Duodenal mucosa (tissue), 2 donors: Measurements from ENCODE around the gene MAP2.

Experiments used
- H3K27ac ChIP-seq: one replicate; pipeline ENCODE4 v1.7.0; 2013; ENCODE audit warnings: low read depth, low read length
- H3K27me3 ChIP-seq, 2 donors: one replicate each; pipeline ENCODE4 v1.7.0; 2013; ENCODE audit warnings: low read length in 2 of 2, control low read depth in 1 of 2; ENCODE audit not compliant: insufficient read depth in 2 of 2, control insufficient read depth in 1 of 2
- H3K36me3 ChIP-seq, 2 donors: one replicate each; pipeline ENCODE4 v1.7.0; 2013; ENCODE audit warnings: low read length in 2 of 2, control low read depth in 1 of 2; ENCODE audit not compliant: insufficient read depth in 2 of 2, control insufficient read depth in 1 of 2
- H3K4me1 ChIP-seq, 2 donors: one replicate each; pipeline ENCODE4 v1.7.0; 2013; ENCODE audit warnings: low read length in 2 of 2, control low read depth in 1 of 2; ENCODE audit not compliant: insufficient read depth in 2 of 2, control insufficient read depth in 1 of 2
- H3K4me3 ChIP-seq, 2 donors: one replicate each; pipeline ENCODE4 v1.7.0; 2013; ENCODE audit warnings: low read length in 2 of 2, low read depth in 1 of 2
- H3K9ac ChIP-seq, 2 donors: one replicate each; pipeline ENCODE4 v1.7.0; 2013; ENCODE audit warnings: low read length in 2 of 2, low read depth in 1 of 2
- H3K9me3 ChIP-seq, 2 donors: one replicate each; pipeline ENCODE4 v1.7.0; 2013; ENCODE audit warnings: low read length in 2 of 2, control low read depth in 1 of 2; ENCODE audit not compliant: control insufficient read depth in 1 of 2

Gene MAP2

GRCh38 chr2:209662021-209662420, 238.2 kb downstream of the MAP2 start:
- Histone ChIP-seq H3K4me3 (no peak overlapping the region), H3K4me1 (no peaks in the 10 kb centered on the region), H3K36me3 (no peaks in the 10 kb centered on the region), H3K27ac (no peak overlapping the region), H3K27me3 (no peaks in the 10 kb centered on the region), H3K9me3 (no peaks in the 10 kb centered on the region), H3K9ac (no peak overlapping the region)

DNA sequence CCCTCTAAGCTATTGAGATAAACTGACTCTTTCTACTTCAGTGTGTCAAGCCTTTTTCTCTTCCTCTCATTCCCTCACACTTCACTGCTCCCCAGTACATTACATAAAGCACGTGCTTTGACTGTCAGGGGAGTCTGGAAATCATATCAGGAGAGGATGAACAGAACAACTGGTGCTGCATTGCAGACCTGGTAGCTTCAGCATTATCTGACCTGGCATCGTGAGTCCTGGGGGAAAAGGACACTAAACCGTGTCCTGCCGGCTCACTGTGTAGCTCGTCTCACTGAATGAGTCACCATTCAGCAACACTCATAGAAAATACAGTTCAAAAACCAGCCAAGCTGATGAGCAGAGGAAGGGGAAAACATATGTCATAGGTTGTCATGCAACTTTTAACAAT, 239.3 kb downstream of the MAP2 start:
- H3K9ac ChIP-seq, result no peak overlapping the region
- H3K4me1 ChIP-seq, result no peaks in the 10 kb centered on the region
- H3K27me3 ChIP-seq, result no peaks in the 10 kb centered on the region
- H3K4me3 ChIP-seq, result no peak overlapping the region
- H3K9me3 ChIP-seq, result no peaks in the 10 kb centered on the region
- no peak overlapping the region for H3K27ac ChIP-seq
- no peaks in the 10 kb centered on the region for H3K36me3 ChIP-seq

DNA sequence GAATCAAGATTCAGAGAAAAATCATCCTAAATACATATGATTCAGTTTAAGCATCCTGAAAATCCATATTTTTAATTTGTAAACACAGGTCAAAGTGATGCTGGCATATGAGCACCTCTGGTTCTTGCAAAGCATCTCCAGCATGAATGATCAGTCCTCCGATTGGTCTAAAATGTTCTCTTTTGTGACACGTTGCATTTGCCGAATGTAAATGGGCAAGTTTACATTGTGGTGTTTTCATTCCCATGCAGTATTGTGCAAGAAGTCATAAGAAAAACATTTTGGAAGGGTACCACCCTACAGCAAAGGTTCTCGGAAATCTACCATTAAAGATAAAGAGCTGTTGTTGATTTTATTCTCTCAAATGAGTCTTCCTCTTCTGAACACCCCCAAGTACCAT, 239.8 kb downstream of the MAP2 start:
- H3K9me3 ChIP-seq, result no peaks in the 10 kb centered on the region
- no peaks in the 10 kb centered on the region for H3K4me1 ChIP-seq
- H3K9ac ChIP-seq, result no peak overlapping the region
- H3K27me3 ChIP-seq, result no peaks in the 10 kb centered on the region
- no peaks in the 10 kb centered on the region for H3K36me3 ChIP-seq
- no peak overlapping the region for H3K27ac ChIP-seq
- H3K4me3 ChIP-seq, result no peak overlapping the region

DNA sequence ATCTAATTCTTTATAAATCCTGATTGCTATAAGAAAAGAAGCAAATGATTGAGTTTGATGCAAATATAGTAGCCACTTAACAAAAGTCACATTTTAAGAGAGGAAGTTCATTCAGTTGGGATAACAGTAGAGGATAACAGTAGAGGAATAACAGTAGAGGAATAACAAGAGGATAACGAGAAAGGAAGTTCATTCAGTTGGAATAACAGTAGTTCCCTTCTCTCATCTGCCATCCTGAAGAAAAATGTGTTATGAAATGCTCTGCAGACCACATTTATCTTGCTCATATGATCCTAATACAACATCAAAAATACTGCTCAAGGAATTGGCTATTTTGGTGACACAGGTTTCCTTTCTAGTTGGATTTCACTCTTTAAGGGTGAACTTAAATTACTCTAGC, 242.4 kb downstream of the MAP2 start:
- Histone ChIP-seq H3K9ac (no peak overlapping the region), H3K27ac (no peak overlapping the region), H3K36me3 (no peaks in the 10 kb centered on the region), H3K9me3 (no peaks in the 10 kb centered on the region), H3K4me3 (no peak overlapping the region), H3K4me1 (no peaks in the 10 kb centered on the region), H3K27me3 (no peaks in the 10 kb centered on the region)

DNA sequence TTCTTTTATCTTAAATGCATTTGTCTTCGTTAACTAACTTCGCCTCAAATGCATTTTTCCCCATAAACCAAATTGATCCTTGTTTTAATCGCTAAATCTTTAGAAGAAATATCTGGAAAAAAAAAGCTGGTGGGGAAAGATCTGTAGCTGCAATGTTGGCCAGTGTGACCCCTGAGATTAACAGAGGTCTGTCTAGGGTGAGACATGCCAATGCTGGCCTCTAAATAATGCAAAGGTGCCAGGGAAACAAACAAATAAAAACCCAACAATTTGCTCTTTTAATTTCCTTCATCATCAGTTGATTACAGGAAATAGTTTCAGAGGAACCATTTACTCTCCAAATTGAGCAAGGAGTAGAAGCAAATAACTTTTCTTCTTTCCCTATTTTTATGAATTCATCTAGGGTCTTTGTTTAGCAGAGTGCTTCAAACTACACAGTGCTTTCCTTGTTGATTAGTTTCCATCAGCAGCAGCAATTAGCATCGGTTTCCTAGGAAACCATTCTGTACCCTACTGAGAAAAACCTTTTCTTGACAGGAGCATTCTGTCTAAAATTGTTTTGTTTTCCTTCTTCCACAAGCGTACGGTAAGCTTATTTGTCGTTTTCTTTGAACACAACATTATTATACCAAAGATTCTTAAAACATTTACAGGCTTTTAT, 247.3 kb downstream of the MAP2 start:
- Histone ChIP-seq H3K4me1 (no peaks in the 10 kb centered on the region), H3K9me3 (no peaks in the 10 kb centered on the region), H3K27ac (no peak overlapping the region), H3K27me3 (no peaks in the 10 kb centered on the region), H3K36me3 (no peaks in the 10 kb centered on the region), H3K9ac (no peak overlapping the region), H3K4me3 (no peak overlapping the region)

GRCh38 chr2:209673811-209674210, 250.0 kb downstream of the MAP2 start:
- Histone ChIP-seq H3K27me3 (no peaks in the 10 kb centered on the region), H3K27ac (no peak overlapping the region), H3K36me3 (no peaks in the 10 kb centered on the region), H3K4me1 (no peaks in the 10 kb centered on the region), H3K4me3 (no peak overlapping the region), H3K9ac (no peak overlapping the region), H3K9me3 (no peaks in the 10 kb centered on the region)

- no peaks in the 10 kb centered on the region for H3K9me3 ChIP-seq
- no peaks in the 10 kb centered on the region for H3K27me3 ChIP-seq
- no peaks in the 10 kb centered on the region for H3K36me3 ChIP-seq
- H3K4me3 ChIP-seq, result no peak overlapping the region
- no peaks in the 10 kb centered on the region for H3K4me1 ChIP-seq
- no peak overlapping the region for H3K9ac ChIP-seq
- no peak overlapping the region for H3K27ac ChIP-seq
Measured at GRCh38 chr2:209680596-209680995, 256.7 kb downstream of the MAP2 start.

- H3K4me3 ChIP-seq, result no peak overlapping the region
- no peaks in the 10 kb centered on the region for H3K4me1 ChIP-seq
- no peaks in the 10 kb centered on the region for H3K27me3 ChIP-seq
- H3K27ac ChIP-seq, result no peak overlapping the region
- no peaks in the 10 kb centered on the region for H3K36me3 ChIP-seq
- H3K9me3 ChIP-seq, result no peaks in the 10 kb centered on the region
- no peak overlapping the region for H3K9ac ChIP-seq
Measured at GRCh38 chr2:209681201-209681735, 257.4 kb downstream of the MAP2 start.

GRCh38 chr2:209682646-209683045, 258.8 kb downstream of the MAP2 start:
- H3K4me1 ChIP-seq, result no peaks in the 10 kb centered on the region
- no peaks in the 10 kb centered on the region for H3K9me3 ChIP-seq
- no peak overlapping the region for H3K27ac ChIP-seq
- H3K4me3 ChIP-seq, result no peak overlapping the region
- H3K27me3 ChIP-seq, result no peaks in the 10 kb centered on the region
- no peak overlapping the region for H3K9ac ChIP-seq
- H3K36me3 ChIP-seq, result no peaks in the 10 kb centered on the region

- Histone ChIP-seq H3K9ac (no peak overlapping the region), H3K27me3 (no peaks in the 10 kb centered on the region), H3K27ac (no peak overlapping the region), H3K9me3 (no peaks in the 10 kb centered on the region), H3K4me1 (no peaks in the 10 kb centered on the region), H3K4me3 (no peak overlapping the region), H3K36me3 (no peaks in the 10 kb centered on the region)
Measured at GRCh38 chr2:209685340-209685739, 261.5 kb downstream of the MAP2 start.
